HepG2 (cell line): Measurements from ENCODE around the gene EEA1. TPM values are rescaled to one million over a fixed set of nuclear protein-coding genes. Genes with fewer than 3 reads are reported as not detected.
A peak's percentile ranks its signal among the peaks of the same experiment; 100 is the strongest.

Experiments used
- ARID5B ChIP-seq: IDR thresholded peaks from 2 replicates; pipeline ENCODE4 v1.4.0; 2020; ENCODE audit warnings: mild to moderate bottlenecking, missing genetic modification reagents
- ATF3 ChIP-seq: sonication (generic); formaldehyde crosslinking; IDR thresholded peaks from 2 replicates; pipeline ENCODE4 v1.4.0; 2020; ENCODE audit warnings: missing genetic modification reagents
- NBN ChIP-seq: fragments of 450-650 bp; conservative IDR thresholded peaks from 2 replicates; pipeline ENCODE4 v1.6.1; 2017
- TBX3 ChIP-seq: fragments of 450-650 bp; IDR thresholded peaks from 2 replicates; pipeline ENCODE4 v1.6.1; 2017; ENCODE audit warnings: antibody characterized with exemption, mild to moderate bottlenecking, inconsistent platforms, borderline replicate concordance
- XRCC5 ChIP-seq: fragments of 200-400 bp; formaldehyde crosslinking; optimal IDR thresholded peaks from 2 replicates; pipeline ENCODE3; 2017; ENCODE audit warnings: mild to moderate bottlenecking, low read length
- ZNF180 ChIP-seq: sonication (generic); formaldehyde crosslinking; IDR thresholded peaks from 2 replicates; pipeline ENCODE4 v1.4.0; 2020; ENCODE audit warnings: low read depth, missing genetic modification reagents, borderline replicate concordance
- ZNF20 ChIP-seq: sonication (generic); formaldehyde crosslinking; IDR thresholded peaks from 2 replicates; pipeline ENCODE4 v1.4.0; 2020; ENCODE audit warnings: mild to moderate bottlenecking, moderate library complexity, missing genetic modification reagents
- ZNF276 ChIP-seq: sonication (generic); formaldehyde crosslinking; IDR thresholded peaks from 2 replicates; pipeline ENCODE4 v1.4.0; 2020; ENCODE audit warnings: mild to moderate bottlenecking, low read depth, missing genetic modification reagents
- ZNF280B ChIP-seq: sonication (generic); formaldehyde crosslinking; IDR thresholded peaks from 2 replicates; pipeline ENCODE4 v1.5.0; 2020; ENCODE audit warnings: missing genetic modification reagents, mild to moderate bottlenecking, borderline replicate concordance
- ZNF761 ChIP-seq: sonication (generic); formaldehyde crosslinking; conservative IDR thresholded peaks from 2 replicates; pipeline ENCODE4 v1.4.0; 2020; ENCODE audit warnings: mild to moderate bottlenecking, missing genetic modification reagents
- polyA plus RNA-seq, 8 experiments: library from polyadenylated mRNA; depleted of rRNA in 3 of 8; stranded (reverse) in 7 of 8; unstranded in 1 of 8; fragments of >200 nt; fragmentation: Illumina TruSeq in 4 of 8; extraction: Trizol in 4 of 8; gene quantifications; 2 replicates each; pipeline versions ENCODE4 v1.2.1 to v1.2.3, GENCODE V29; 2011 to 2016; ENCODE audit warnings: low read depth in 4 of 8, missing spikeins in 1 of 8, mixed read lengths in 1 of 8; ENCODE audit not compliant: insufficient read depth in 1 of 8
- total RNA-seq, 5 experiments: library from RNA; depleted of rRNA; stranded (reverse); fragments of >200 nt; fragmentation: Illumina TruSeq; extraction: Trizol; gene quantifications; 2 replicates each; pipeline ENCODE4 v1.2.3, GENCODE V29; 2016; ENCODE audit warnings: low read depth in 1 of 5
- TF ChIP-seq, protein P1 (sequence below): sonication (generic); formaldehyde crosslinking; IDR thresholded peaks from 2 replicates; pipeline ENCODE4 v1.5.0; 2020; ENCODE audit warnings: mild to moderate bottlenecking, missing genetic modification reagents
- TF ChIP-seq, protein P2 (sequence below): IDR thresholded peaks from 2 replicates; pipeline ENCODE4 v1.6.1; 2018; ENCODE audit warnings: missing genetic modification reagents, mild to moderate bottlenecking, missing compliant biosample characterization
- TF ChIP-seq, protein P3 (sequence below): sonication (generic); formaldehyde crosslinking; IDR thresholded peaks from 2 replicates; pipeline ENCODE4 v1.4.0; 2020; ENCODE audit warnings: low read depth, mild to moderate bottlenecking, missing genetic modification reagents
- TF ChIP-seq, protein P4 (sequence below): sonication (generic); formaldehyde crosslinking; IDR thresholded peaks from 2 replicates; pipeline ENCODE4 v1.5.1; 2020; ENCODE audit warnings: mild to moderate bottlenecking, missing genetic modification reagents, moderate library complexity

Gene EEA1
- total and polyA plus RNA-seq, 2 of the 13 experiments (the other 11 are each of a cell fraction or from before 2014, with no cell fraction given), result 5.0 to 19.3 TPM

- TF ChIP-seq ARID5B, result 0 out of 2 replicates have a peak, but pooled peaks have one; percentile 9
- no peak for TF ChIP-seq TBX3
- TF ChIP-seq, protein P1, sequence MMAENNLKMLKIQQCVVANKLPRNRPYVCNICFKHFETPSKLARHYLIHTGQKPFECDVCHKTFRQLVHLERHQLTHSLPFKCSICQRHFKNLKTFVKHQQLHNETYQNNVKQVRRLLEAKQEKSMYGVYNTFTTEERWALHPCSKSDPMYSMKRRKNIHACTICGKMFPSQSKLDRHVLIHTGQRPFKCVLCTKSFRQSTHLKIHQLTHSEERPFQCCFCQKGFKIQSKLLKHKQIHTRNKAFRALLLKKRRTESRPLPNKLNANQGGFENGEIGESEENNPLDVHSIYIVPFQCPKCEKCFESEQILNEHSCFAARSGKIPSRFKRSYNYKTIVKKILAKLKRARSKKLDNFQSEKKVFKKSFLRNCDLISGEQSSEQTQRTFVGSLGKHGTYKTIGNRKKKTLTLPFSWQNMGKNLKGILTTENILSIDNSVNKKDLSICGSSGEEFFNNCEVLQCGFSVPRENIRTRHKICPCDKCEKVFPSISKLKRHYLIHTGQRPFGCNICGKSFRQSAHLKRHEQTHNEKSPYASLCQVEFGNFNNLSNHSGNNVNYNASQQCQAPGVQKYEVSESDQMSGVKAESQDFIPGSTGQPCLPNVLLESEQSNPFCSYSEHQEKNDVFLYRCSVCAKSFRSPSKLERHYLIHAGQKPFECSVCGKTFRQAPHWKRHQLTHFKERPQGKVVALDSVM, result no peak
- 0 out of 2 replicates have a peak, but pooled peaks have one; percentile 31 for TF ChIP-seq ATF3
- no peak for TF ChIP-seq ZNF761 (CRISPR knock-in tag)
- TF ChIP-seq, protein P2, sequence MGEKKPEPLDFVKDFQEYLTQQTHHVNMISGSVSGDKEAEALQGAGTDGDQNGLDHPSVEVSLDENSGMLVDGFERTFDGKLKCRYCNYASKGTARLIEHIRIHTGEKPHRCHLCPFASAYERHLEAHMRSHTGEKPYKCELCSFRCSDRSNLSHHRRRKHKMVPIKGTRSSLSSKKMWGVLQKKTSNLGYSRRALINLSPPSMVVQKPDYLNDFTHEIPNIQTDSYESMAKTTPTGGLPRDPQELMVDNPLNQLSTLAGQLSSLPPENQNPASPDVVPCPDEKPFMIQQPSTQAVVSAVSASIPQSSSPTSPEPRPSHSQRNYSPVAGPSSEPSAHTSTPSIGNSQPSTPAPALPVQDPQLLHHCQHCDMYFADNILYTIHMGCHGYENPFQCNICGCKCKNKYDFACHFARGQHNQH (CRISPR knock-in tag), result no peak; the same call in 1 of the 2 replicates
- TF ChIP-seq NBN, result no peak
- TF ChIP-seq ZNF276, result no peak
- TF ChIP-seq XRCC5, result no peak
- no peak for TF ChIP-seq ZNF180 (CRISPR knock-in tag)
- TF ChIP-seq, protein P3, sequence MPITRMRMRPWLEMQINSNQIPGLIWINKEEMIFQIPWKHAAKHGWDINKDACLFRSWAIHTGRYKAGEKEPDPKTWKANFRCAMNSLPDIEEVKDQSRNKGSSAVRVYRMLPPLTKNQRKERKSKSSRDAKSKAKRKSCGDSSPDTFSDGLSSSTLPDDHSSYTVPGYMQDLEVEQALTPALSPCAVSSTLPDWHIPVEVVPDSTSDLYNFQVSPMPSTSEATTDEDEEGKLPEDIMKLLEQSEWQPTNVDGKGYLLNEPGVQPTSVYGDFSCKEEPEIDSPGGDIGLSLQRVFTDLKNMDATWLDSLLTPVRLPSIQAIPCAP (CRISPR knock-in tag), result no peak
- no peak for TF ChIP-seq ZNF280B (CRISPR knock-in tag)
- TF ChIP-seq, protein P4, sequence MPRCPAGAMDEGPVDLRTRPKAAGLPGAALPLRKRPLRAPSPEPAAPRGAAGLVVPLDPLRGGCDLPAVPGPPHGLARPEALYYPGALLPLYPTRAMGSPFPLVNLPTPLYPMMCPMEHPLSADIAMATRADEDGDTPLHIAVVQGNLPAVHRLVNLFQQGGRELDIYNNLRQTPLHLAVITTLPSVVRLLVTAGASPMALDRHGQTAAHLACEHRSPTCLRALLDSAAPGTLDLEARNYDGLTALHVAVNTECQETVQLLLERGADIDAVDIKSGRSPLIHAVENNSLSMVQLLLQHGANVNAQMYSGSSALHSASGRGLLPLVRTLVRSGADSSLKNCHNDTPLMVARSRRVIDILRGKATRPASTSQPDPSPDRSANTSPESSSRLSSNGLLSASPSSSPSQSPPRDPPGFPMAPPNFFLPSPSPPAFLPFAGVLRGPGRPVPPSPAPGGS, result no peak
- no peak for TF ChIP-seq ZNF20 (CRISPR knock-in tag)
Observed at GRCh38 chr12:92927436-92928281, 1.4 kb downstream of the EEA1 start (continued).
